IMR-90 (cell line): ENCODE results near the gene AFAP1L2. TPM values are rescaled to one million over a fixed set of nuclear protein-coding genes. Genes with fewer than 3 reads are reported as not detected.

Experiments
- ATAC-seq: fragments of 200-7000 bp; cut with Tn5 transposase; 2 replicates; pipeline ENCODE4 v1.9.1; 2020; ENCODE audit warnings: low read depth, mild to moderate bottlenecking, moderate library complexity
- BruUV-seq: library from RNA; stranded (reverse); fragments of 400-500 nt; replicated peaks from 2 replicates; lab custom pipeline; 2021; lab: Mats Ljungman, UMichigan
- CTCF ChIA-PET: fragments of 300-600 bp; formaldehyde crosslinking; extraction: SDS; loops from one replicate; lab custom pipeline; 2021; ENCODE audit warnings: antibody characterized with exemption; lab: Yijun Ruan, JAX
- POLR2A ChIA-PET: fragments of 300-600 bp; sonication (Branson Sonifier 250); formaldehyde crosslinking; loops from one replicate; lab custom pipeline; 2022; ENCODE audit warnings: antibody characterized with exemption; ENCODE audit not compliant: unreplicated experiment; lab: Charles Lee
- DNase-seq: peaks from one replicate; pipeline ENCODE4 v3.0.0; 2013
- H2AFZ ChIP-seq: replicated peaks from 2 replicates; pipeline ENCODE3; 2013; ENCODE audit warnings: low read length, mild to moderate bottlenecking; ENCODE audit not compliant: poor library complexity
- H2AK5ac ChIP-seq: 2 replicates; pipeline ENCODE4 v1.6.1; 2013; ENCODE audit warnings: low read depth, low read length, inconsistent platforms
- H2AK9ac ChIP-seq: replicated peaks from 2 replicates; pipeline ENCODE3; 2013; ENCODE audit warnings: mild to moderate bottlenecking, low read depth, low read length, moderate library complexity; ENCODE audit not compliant: poor library complexity
- H2BK120ac ChIP-seq: 2 replicates; pipeline ENCODE4 v1.6.1; 2013; ENCODE audit warnings: low read depth, low read length, inconsistent platforms
- H2BK15ac ChIP-seq: 3 replicates; pipeline ENCODE4 v1.6.1; 2013; ENCODE audit warnings: low read depth, low read length, inconsistent platforms
- H2BK20ac ChIP-seq: 2 replicates; pipeline ENCODE4 v1.6.1; 2013; ENCODE audit warnings: low read depth, mild to moderate bottlenecking, inconsistent platforms, low read length, moderate library complexity
- H2BK5ac ChIP-seq: 2 replicates; pipeline ENCODE4 v1.6.1; 2013; ENCODE audit warnings: mild to moderate bottlenecking, low read depth, low read length, inconsistent platforms; ENCODE audit not compliant: poor library complexity, severe bottlenecking
- H3K14ac ChIP-seq: replicated peaks from 2 replicates; pipeline ENCODE4 v1.6.1; 2013; ENCODE audit warnings: low read depth, low read length, inconsistent platforms
- H3K18ac ChIP-seq: 2 replicates; pipeline ENCODE4 v1.6.1; 2013; ENCODE audit warnings: low read depth, low read length, control low read depth
- H3K23ac ChIP-seq: 2 replicates; pipeline ENCODE4 v1.6.1; 2013; ENCODE audit warnings: low read depth, low read length, inconsistent platforms
- H3K27ac ChIP-seq: 2 replicates; pipeline ENCODE4 v1.5.1; 2013; ENCODE audit warnings: mild to moderate bottlenecking, control low read depth, low read length; ENCODE audit not compliant: insufficient read depth
- H3K27me3 ChIP-seq: 2 replicates; pipeline ENCODE4 v1.6.1; 2013; ENCODE audit warnings: low read length; ENCODE audit not compliant: control insufficient read depth, insufficient read depth
- H3K36me3 ChIP-seq: 2 replicates; pipeline ENCODE4 v1.6.1; 2013; ENCODE audit warnings: low read length, mixed read lengths; ENCODE audit not compliant: control insufficient read depth, insufficient read depth
- H3K4ac ChIP-seq: 2 replicates; pipeline ENCODE4 v1.6.1; 2013; ENCODE audit warnings: low read depth, low read length, inconsistent platforms
- H3K4me1 ChIP-seq: 2 replicates; pipeline ENCODE4 v1.6.1; 2013; ENCODE audit warnings: low read length, mixed read lengths; ENCODE audit not compliant: control insufficient read depth, insufficient read depth
- H3K4me2 ChIP-seq: 2 replicates; pipeline ENCODE4 v1.6.1; 2013; ENCODE audit warnings: low read depth, mild to moderate bottlenecking, control low read depth, low read length, moderate library complexity
- H3K4me3 ChIP-seq: 2 replicates; pipeline ENCODE4 v1.5.1; 2013; ENCODE audit warnings: low read depth, mild to moderate bottlenecking, control low read depth, low read length, moderate library complexity; ENCODE audit not compliant: insufficient read depth
- H3K56ac ChIP-seq: 2 replicates; pipeline ENCODE4 v1.6.1; 2013; ENCODE audit warnings: low read length, inconsistent platforms; ENCODE audit not compliant: insufficient read depth; ENCODE audit errors: extremely low read depth
- H3K79me1 ChIP-seq, 2 experiments: 2 replicates each; pipeline ENCODE4 v1.6.1; 2013; ENCODE audit warnings: low read length in 2 of 2, inconsistent platforms in 1 of 2, low read depth in 1 of 2
- H3K9ac ChIP-seq: 2 replicates; pipeline ENCODE4 v1.6.1; 2013; ENCODE audit warnings: low read depth, low read length, control low read depth
- H3K9me1 ChIP-seq: 2 replicates; pipeline ENCODE4 v1.6.1; 2013; ENCODE audit warnings: low read length, inconsistent platforms; ENCODE audit not compliant: insufficient read depth
- H3K9me3 ChIP-seq: 2 replicates; pipeline ENCODE4 v1.6.1; 2013; ENCODE audit warnings: low read length; ENCODE audit not compliant: control insufficient read depth, insufficient read depth
- H4K20me1 ChIP-seq: 2 replicates; pipeline ENCODE4 v1.6.1; 2013; ENCODE audit warnings: low read length, inconsistent platforms; ENCODE audit not compliant: insufficient read depth
- H4K5ac ChIP-seq: 2 replicates; pipeline ENCODE4 v1.6.1; 2013; ENCODE audit warnings: mild to moderate bottlenecking, low read depth, low read length, control low read depth
- H4K8ac ChIP-seq, 2 experiments: 2 replicates each; pipeline ENCODE4 v1.6.1; 2013; ENCODE audit warnings: low read depth in 2 of 2, low read length in 2 of 2, control low read depth in 1 of 2, inconsistent platforms in 1 of 2
- H4K91ac ChIP-seq: 2 replicates; pipeline ENCODE4 v1.6.1; 2013; ENCODE audit warnings: low read depth, low read length, inconsistent platforms; ENCODE audit not compliant: insufficient read depth
- BHLHE40 ChIP-seq: fragments of 150-350 bp; IDR thresholded peaks from 2 replicates; pipeline ENCODE4 v1.6.1; 2016; ENCODE audit warnings: mild to moderate bottlenecking, low read depth, low read length
- CEBPB ChIP-seq: IDR thresholded peaks from 2 replicates; pipeline ENCODE4 v1.6.1; 2012; ENCODE audit warnings: low read depth, low read length, improper control_type of control experiment
- ELK1 ChIP-seq: fragments of 150-350 bp; IDR thresholded peaks from 2 replicates; pipeline ENCODE4 v1.6.1; 2016; ENCODE audit warnings: low read depth, mild to moderate bottlenecking, low read length, moderate library complexity, borderline replicate concordance
- MXI1 ChIP-seq: IDR thresholded peaks from 2 replicates; pipeline ENCODE4 v1.6.1; 2012; ENCODE audit warnings: low read depth, mild to moderate bottlenecking, low read length, moderate library complexity, borderline replicate concordance
- NFE2L2 ChIP-seq: fragments of 150-350 bp; IDR thresholded peaks from 2 replicates; pipeline ENCODE4 v1.6.1; 2016; ENCODE audit warnings: low read depth, mild to moderate bottlenecking, low read length
- RAD21 ChIP-seq: IDR thresholded peaks from 2 replicates; pipeline ENCODE4 v1.6.1; 2012; ENCODE audit warnings: low read length, improper control_type of control experiment
- RCOR1 ChIP-seq: IDR thresholded peaks from 2 replicates; pipeline ENCODE4 v1.6.1; 2012; ENCODE audit warnings: mild to moderate bottlenecking, low read length, improper control_type of control experiment; ENCODE audit not compliant: insufficient replicate concordance
- RFX5 ChIP-seq: IDR thresholded peaks from 2 replicates; pipeline ENCODE4 v1.8.0; 2012; ENCODE audit warnings: low read depth, mild to moderate bottlenecking, low read length, moderate library complexity
- SMC3 ChIP-seq: fragments of 150-350 bp; IDR thresholded peaks from 2 replicates; pipeline ENCODE4 v1.6.1; 2016; ENCODE audit warnings: low read depth, mild to moderate bottlenecking, antibody characterized with exemption, low read length, moderate library complexity
- USF2 ChIP-seq: fragments of 150-350 bp; IDR thresholded peaks from 2 replicates; pipeline ENCODE4 v1.6.1; 2017; ENCODE audit warnings: mild to moderate bottlenecking, antibody characterized with exemption, low read length, low read depth
- WGBS, 2 experiments: methylation state at CpG; one replicate each; pipeline versions ENCODE4 v1.1.5 to v1.1.7; 2013; ENCODE audit warnings: missing lambda C conversion rate in 2 of 2; ENCODE audit not compliant: insufficient read length in 1 of 2; ENCODE audit errors: extremely low coverage in 2 of 2; 5-methylcytosine and 5-hydroxymethylcytosine counted together
- dilution Hi-C: fragments of 300-500 bp; cut with HindIII; formaldehyde crosslinking; loops from one replicate; pipeline ENCODE4 v1.14.3; 2018; ENCODE audit warnings: low sequenced_read_pairs; ENCODE audit not compliant: unreplicated experiment
- in situ Hi-C: fragments of 300-500 bp; cut with MboI; formaldehyde crosslinking; loops from 3 replicates; pipeline ENCODE4 v1.14.3; 2019; ENCODE audit warnings: low sequenced_read_pairs, inconsistent platforms, mixed read lengths
- intact Hi-C: fragments of 100-400 bp; cut with micrococcal nuclease; formaldehyde crosslinking; loops from 2 replicates; pipeline ENCODE4 v1.10.0; 2022
- polyA plus RNA-seq, 3 experiments: library from polyadenylated mRNA; depleted of rRNA; stranded (reverse); fragments of >200 nt; gene quantifications; 2 replicates each; pipeline ENCODE4 v1.2.3, GENCODE V29; 2012; ENCODE audit warnings: low replicate concordance in 1 of 3
- total RNA-seq: library from RNA; depleted of rRNA; stranded (reverse); fragments of >200 nt; gene quantifications from 2 replicates; pipeline ENCODE4 v1.2.3, GENCODE V29; 2012

AFAP1L2 gene
- total and polyA plus RNA-seq, 2 of the 4 experiments (the other 2 are of a cell fraction): under 0.01 to 0.10 TPM

- intact Hi-C loops: no loop called here
- H4K20me1 ChIP-seq: no peaks in the 10 kb centered on the region
- DNase-seq (no peak), ATAC-seq (no peak)
- TF ChIP-seq CEBPB (no peak), ELK1 (no peak), MXI1 (no peak), RFX5 (no peak), SMC3 (no peak), USF2 (no peak), BHLHE40 (no peak), RCOR1 (no peak), NFE2L2 (no peak), RAD21 (no peak)
- no peak overlapping the region for H4K5ac ChIP-seq
- no peak overlapping the region for H3K14ac ChIP-seq
- H3K4me2 ChIP-seq: no peak overlapping the region
- no peak overlapping the region for H2BK5ac ChIP-seq
- no peak overlapping the region for H3K9ac ChIP-seq
- BruUV-seq: no TSS peak
- dilution Hi-C loops: no loop called here
- no peak overlapping the region for H2BK120ac ChIP-seq
- H3K36me3 ChIP-seq: no peaks in the 10 kb centered on the region
- H3K27ac ChIP-seq: no peak overlapping the region
- H3K4me3 ChIP-seq: no peak overlapping the region
- H3K27me3 ChIP-seq: peaks cover 56% of the 10 kb centered on the region
- no peak overlapping the region for H3K56ac ChIP-seq
- no peak overlapping the region for H4K91ac ChIP-seq
- in situ Hi-C loops: no loop called here
- POLR2A ChIA-PET: no interaction called here
- no peaks in the 10 kb centered on the region for H3K4me1 ChIP-seq
- no peaks in the 10 kb centered on the region for H3K9me1 ChIP-seq
- H2BK15ac ChIP-seq: no peak overlapping the region
- no peak overlapping the region for H2AK9ac ChIP-seq
- H4K8ac ChIP-seq: no peak overlapping the region
- no peak overlapping the region for H2AFZ ChIP-seq
- H2AK5ac ChIP-seq: no peak overlapping the region
- H3K18ac ChIP-seq: no peak overlapping the region
- no peak overlapping the region for H3K4ac ChIP-seq
- H3K9me3 ChIP-seq: no peaks in the 10 kb centered on the region
- H3K79me1 ChIP-seq: no peaks in the 10 kb centered on the region
- CTCF ChIA-PET: interaction anchor here (1.1 kb wide), 1 partner anchor 96 kb away, joined by 3 read pairs; no protein-coding TSS in a partner anchor
- no peak overlapping the region for H3K23ac ChIP-seq
- whole genome bisulfite sequencing, 2 experiments: 70% methylated on average over 2 of the region's 6 CpGs; no CpG with 5 or more reads in 1 of the 2 experiments
- no peak overlapping the region for H2BK20ac ChIP-seq
These were observed 4.7 kb downstream of the AFAP1L2 start for GRCh38 chr10:114399576-114399975.
